IMR-90 (cell line): ENCODE data around the gene SNX32. TPM values are rescaled to one million over a fixed set of nuclear protein-coding genes. Genes with fewer than 3 reads are reported as not detected.
A peak's percentile ranks its signal among the peaks of the same experiment; 100 is the strongest.

Source experiments
- ATAC-seq: fragments of 200-7000 bp; cut with Tn5 transposase; 2 replicates; pipeline ENCODE4 v1.9.1; 2020; ENCODE audit warnings: low read depth, mild to moderate bottlenecking, moderate library complexity
- BruUV-seq: library from RNA; stranded (reverse); fragments of 400-500 nt; replicated peaks from 2 replicates; lab custom pipeline; 2021; lab: Mats Ljungman, UMichigan
- CTCF ChIA-PET: fragments of 300-600 bp; formaldehyde crosslinking; extraction: SDS; loops from one replicate; lab custom pipeline; 2021; ENCODE audit warnings: antibody characterized with exemption; lab: Yijun Ruan, JAX
- POLR2A ChIA-PET: fragments of 300-600 bp; sonication (Branson Sonifier 250); formaldehyde crosslinking; loops from one replicate; lab custom pipeline; 2022; ENCODE audit warnings: antibody characterized with exemption; ENCODE audit not compliant: unreplicated experiment; lab: Charles Lee
- DNase-seq: peaks from one replicate; pipeline ENCODE4 v3.0.0; 2013
- H2AFZ ChIP-seq: replicated peaks from 2 replicates; pipeline ENCODE3; 2013; ENCODE audit warnings: low read length, mild to moderate bottlenecking; ENCODE audit not compliant: poor library complexity
- H2AK5ac ChIP-seq: 2 replicates; pipeline ENCODE4 v1.6.1; 2013; ENCODE audit warnings: low read depth, low read length, inconsistent platforms
- H2AK9ac ChIP-seq: replicated peaks from 2 replicates; pipeline ENCODE3; 2013; ENCODE audit warnings: mild to moderate bottlenecking, low read depth, low read length, moderate library complexity; ENCODE audit not compliant: poor library complexity
- H2BK120ac ChIP-seq: 2 replicates; pipeline ENCODE4 v1.6.1; 2013; ENCODE audit warnings: low read depth, low read length, inconsistent platforms
- H2BK15ac ChIP-seq: 3 replicates; pipeline ENCODE4 v1.6.1; 2013; ENCODE audit warnings: low read depth, low read length, inconsistent platforms
- H2BK20ac ChIP-seq: 2 replicates; pipeline ENCODE4 v1.6.1; 2013; ENCODE audit warnings: low read depth, mild to moderate bottlenecking, inconsistent platforms, low read length, moderate library complexity
- H2BK5ac ChIP-seq: 2 replicates; pipeline ENCODE4 v1.6.1; 2013; ENCODE audit warnings: mild to moderate bottlenecking, low read depth, low read length, inconsistent platforms; ENCODE audit not compliant: poor library complexity, severe bottlenecking
- H3K14ac ChIP-seq: replicated peaks from 2 replicates; pipeline ENCODE4 v1.6.1; 2013; ENCODE audit warnings: low read depth, low read length, inconsistent platforms
- H3K18ac ChIP-seq: 2 replicates; pipeline ENCODE4 v1.6.1; 2013; ENCODE audit warnings: low read depth, low read length, control low read depth
- H3K23ac ChIP-seq: 2 replicates; pipeline ENCODE4 v1.6.1; 2013; ENCODE audit warnings: low read depth, low read length, inconsistent platforms
- H3K27ac ChIP-seq: 2 replicates; pipeline ENCODE4 v1.5.1; 2013; ENCODE audit warnings: mild to moderate bottlenecking, control low read depth, low read length; ENCODE audit not compliant: insufficient read depth
- H3K27me3 ChIP-seq: 2 replicates; pipeline ENCODE4 v1.6.1; 2013; ENCODE audit warnings: low read length; ENCODE audit not compliant: control insufficient read depth, insufficient read depth
- H3K36me3 ChIP-seq: 2 replicates; pipeline ENCODE4 v1.6.1; 2013; ENCODE audit warnings: low read length, mixed read lengths; ENCODE audit not compliant: control insufficient read depth, insufficient read depth
- H3K4ac ChIP-seq: 2 replicates; pipeline ENCODE4 v1.6.1; 2013; ENCODE audit warnings: low read depth, low read length, inconsistent platforms
- H3K4me1 ChIP-seq: 2 replicates; pipeline ENCODE4 v1.6.1; 2013; ENCODE audit warnings: low read length, mixed read lengths; ENCODE audit not compliant: control insufficient read depth, insufficient read depth
- H3K4me2 ChIP-seq: 2 replicates; pipeline ENCODE4 v1.6.1; 2013; ENCODE audit warnings: low read depth, mild to moderate bottlenecking, control low read depth, low read length, moderate library complexity
- H3K4me3 ChIP-seq: 2 replicates; pipeline ENCODE4 v1.5.1; 2013; ENCODE audit warnings: low read depth, mild to moderate bottlenecking, control low read depth, low read length, moderate library complexity; ENCODE audit not compliant: insufficient read depth
- H3K56ac ChIP-seq: 2 replicates; pipeline ENCODE4 v1.6.1; 2013; ENCODE audit warnings: low read length, inconsistent platforms; ENCODE audit not compliant: insufficient read depth; ENCODE audit errors: extremely low read depth
- H3K79me1 ChIP-seq, 2 experiments: 2 replicates each; pipeline ENCODE4 v1.6.1; 2013; ENCODE audit warnings: low read length in 2 of 2, inconsistent platforms in 1 of 2, low read depth in 1 of 2
- H3K9ac ChIP-seq: 2 replicates; pipeline ENCODE4 v1.6.1; 2013; ENCODE audit warnings: low read depth, low read length, control low read depth
- H3K9me1 ChIP-seq: 2 replicates; pipeline ENCODE4 v1.6.1; 2013; ENCODE audit warnings: low read length, inconsistent platforms; ENCODE audit not compliant: insufficient read depth
- H3K9me3 ChIP-seq: 2 replicates; pipeline ENCODE4 v1.6.1; 2013; ENCODE audit warnings: low read length; ENCODE audit not compliant: control insufficient read depth, insufficient read depth
- H4K20me1 ChIP-seq: 2 replicates; pipeline ENCODE4 v1.6.1; 2013; ENCODE audit warnings: low read length, inconsistent platforms; ENCODE audit not compliant: insufficient read depth
- H4K5ac ChIP-seq: 2 replicates; pipeline ENCODE4 v1.6.1; 2013; ENCODE audit warnings: mild to moderate bottlenecking, low read depth, low read length, control low read depth
- H4K8ac ChIP-seq, 2 experiments: 2 replicates each; pipeline ENCODE4 v1.6.1; 2013; ENCODE audit warnings: low read depth in 2 of 2, low read length in 2 of 2, control low read depth in 1 of 2, inconsistent platforms in 1 of 2
- H4K91ac ChIP-seq: 2 replicates; pipeline ENCODE4 v1.6.1; 2013; ENCODE audit warnings: low read depth, low read length, inconsistent platforms; ENCODE audit not compliant: insufficient read depth
- BHLHE40 ChIP-seq: fragments of 150-350 bp; IDR thresholded peaks from 2 replicates; pipeline ENCODE4 v1.6.1; 2016; ENCODE audit warnings: mild to moderate bottlenecking, low read depth, low read length
- CEBPB ChIP-seq: IDR thresholded peaks from 2 replicates; pipeline ENCODE4 v1.6.1; 2012; ENCODE audit warnings: low read depth, low read length, improper control_type of control experiment
- CTCF ChIP-seq: conservative IDR thresholded peaks from 2 replicates; pipeline ENCODE4 v1.5.1; 2012; ENCODE audit warnings: mild to moderate bottlenecking, low read depth, low read length, improper control_type of control experiment
- FOS ChIP-seq: fragments of 150-350 bp; IDR thresholded peaks from 2 replicates; pipeline ENCODE4 v1.6.1; 2016; ENCODE audit warnings: low read depth, low read length
- NFE2L2 ChIP-seq: fragments of 150-350 bp; IDR thresholded peaks from 2 replicates; pipeline ENCODE4 v1.6.1; 2016; ENCODE audit warnings: low read depth, mild to moderate bottlenecking, low read length
- POLR2A ChIP-seq: IDR thresholded peaks from 2 replicates; pipeline ENCODE4 v1.6.1; 2012; ENCODE audit warnings: mild to moderate bottlenecking, low read depth, low read length
- SMC3 ChIP-seq: fragments of 150-350 bp; IDR thresholded peaks from 2 replicates; pipeline ENCODE4 v1.6.1; 2016; ENCODE audit warnings: low read depth, mild to moderate bottlenecking, antibody characterized with exemption, low read length, moderate library complexity
- USF2 ChIP-seq: fragments of 150-350 bp; IDR thresholded peaks from 2 replicates; pipeline ENCODE4 v1.6.1; 2017; ENCODE audit warnings: mild to moderate bottlenecking, antibody characterized with exemption, low read length, low read depth
- WGBS, 2 experiments: methylation state at CpG; one replicate each; pipeline versions ENCODE4 v1.1.5 to v1.1.7; 2013; ENCODE audit warnings: missing lambda C conversion rate in 2 of 2; ENCODE audit not compliant: insufficient read length in 1 of 2; ENCODE audit errors: extremely low coverage in 2 of 2; 5-methylcytosine and 5-hydroxymethylcytosine counted together
- dilution Hi-C: fragments of 300-500 bp; cut with HindIII; formaldehyde crosslinking; loops from one replicate; pipeline ENCODE4 v1.14.3; 2018; ENCODE audit warnings: low sequenced_read_pairs; ENCODE audit not compliant: unreplicated experiment
- in situ Hi-C: fragments of 300-500 bp; cut with MboI; formaldehyde crosslinking; loops from 3 replicates; pipeline ENCODE4 v1.14.3; 2019; ENCODE audit warnings: low sequenced_read_pairs, inconsistent platforms, mixed read lengths
- intact Hi-C: fragments of 100-400 bp; cut with micrococcal nuclease; formaldehyde crosslinking; loops from 2 replicates; pipeline ENCODE4 v1.10.0; 2022
- polyA plus RNA-seq, 3 experiments: library from polyadenylated mRNA; depleted of rRNA; stranded (reverse); fragments of >200 nt; gene quantifications; 2 replicates each; pipeline ENCODE4 v1.2.3, GENCODE V29; 2012; ENCODE audit warnings: low replicate concordance in 1 of 3
- total RNA-seq: library from RNA; depleted of rRNA; stranded (reverse); fragments of >200 nt; gene quantifications from 2 replicates; pipeline ENCODE4 v1.2.3, GENCODE V29; 2012

The SNX32 gene
- total and polyA plus RNA-seq, 2 of the 4 experiments (the other 2 are of a cell fraction), result 0.36 to 0.79 TPM

- Histone ChIP-seq H3K56ac (no peak overlapping the region), H3K4me2 (peak overlapping the region; percentile 84), H3K36me3 (peaks cover 43% of the 10 kb centered on the region), H3K4ac (0 out of 2 replicates have a peak overlapping the region, but pooled peaks have one; percentile 2), H2BK20ac (no peak overlapping the region), H4K5ac (no peak overlapping the region), H3K27me3 (no peaks in the 10 kb centered on the region), H2BK120ac (no peak overlapping the region), H2BK15ac (no peak overlapping the region), H3K79me1 (peaks cover 0 to 28% of the 10 kb centered on the region in 2 experiments; a peak in 3 of 4 replicates), H2BK5ac (peak overlapping the region; percentile 25), H3K4me3 (no peak overlapping the region), H2AFZ (no peak overlapping the region), H2AK5ac (no peak overlapping the region), H4K20me1 (peaks cover 77% of the 10 kb centered on the region), H3K4me1 (peaks cover 40% of the 10 kb centered on the region), H2AK9ac (no peak overlapping the region), H4K8ac (no peak overlapping the region), H3K9me1 (0 out of 2 replicates have a peak, but pooled peaks cover 4% of the 10 kb centered on the region), H3K9ac (peak overlapping the region; percentile 88; the same call in 1 of the 2 replicates), H3K27ac (peak overlapping the region; percentile 93), H3K9me3 (no peaks in the 10 kb centered on the region), H3K23ac (peak overlapping the region; percentile 38; the same call in 1 of the 2 replicates), H3K18ac (no peak overlapping the region), H3K14ac (0 out of 2 replicates have a peak overlapping the region, but pooled peaks have one; percentile 11), H4K91ac (no peak overlapping the region)
- ChIA-PET POLR2A (interaction anchor here (1.6 kb wide), 1 partner anchor 9 kb away, joined by 6 read pairs; no protein-coding TSS in a partner anchor), CTCF (no interaction called here)
- DNase-seq (no peak), ATAC-seq (no peak)
- dilution Hi-C loops (no loop called here), intact Hi-C loops (no loop called here), in situ Hi-C loops (loop anchor here (5.0 kb wide), 1 partner anchor 70 kb away; the partner anchor contains the start of gene SART1)
- BruUV-seq, result TSS peak; percentile 12
- WGBS, 2 experiments, result 40% methylated on average over 2 of the region's 10 CpGs; no CpG with 5 or more reads in 1 of the 2 experiments
- TF ChIP-seq CEBPB (no peak), CTCF (no peak), BHLHE40 (no peak), SMC3 (no peak), USF2 (no peak), NFE2L2 (no peak), POLR2A (peak; percentile 3; the same call in 1 of the 2 replicates), FOS (no peak)
Observed at GRCh38 chr11:65892661-65893317, 59.0 kb downstream of the SNX32 start.
